K562 (cell line): ENCODE data around the gene GRIK2. TPM values are rescaled to one million over a fixed set of nuclear protein-coding genes. Genes with fewer than 3 reads are reported as not detected.

Experiments
- ATAC-seq: fragments of 200-7000 bp; cut with Tn5 transposase; 3 replicates; pipeline ENCODE4 v1.9.1; 2020; ENCODE audit warnings: moderate library complexity
- BruUV-seq: library from RNA; stranded (reverse); fragments of 400-500 nt; replicated peaks from 2 replicates; lab custom pipeline; 2021; lab: Mats Ljungman, UMichigan
- CTCF ChIA-PET: fragments of 300-600 bp; formaldehyde crosslinking; extraction: SDS; loops from one replicate; lab custom pipeline; 2021; ENCODE audit warnings: low intra/inter-chr PET ratio; lab: Yijun Ruan, JAX
- POLR2A ChIA-PET: fragments of 300-600, 350-650 bp; sonication (Branson Sonifier 250); formaldehyde crosslinking; extraction: SDS; loops from one replicate; lab custom pipeline; 2021; ENCODE audit warnings: antibody characterized with exemption, inconsistent platforms; lab: Yijun Ruan, JAX
- DNase-seq, 4 experiments: peaks; one replicate each; pipeline versions ENCODE4 v3.0.0 to v3.0.0-alpha.2; 2011 to 2018; ENCODE audit warnings: low spot score in 3 of 4, mixed read lengths in 3 of 4; ENCODE audit errors: extremely low read depth in 1 of 4
- FAIRE-seq: peaks from 2 replicates; lab custom pipeline; 2011; peaks lifted over from hg19 to GRCh38; lab: Jason Lieb, UNC
- H2AFZ ChIP-seq: 2 replicates; pipeline ENCODE4 v1.6.0; 2011; ENCODE audit warnings: low read depth, low read length, control low read depth, inconsistent platforms
- H3K27ac ChIP-seq: fragments of 200-600 bp; 3 replicates; pipeline ENCODE4 v1.8.0; 2011; ENCODE audit warnings: low read depth, mild to moderate bottlenecking, control low read depth, inconsistent platforms, low read length, moderate library complexity, mixed read lengths; ENCODE audit errors: extremely low read depth
- H3K27me3 ChIP-seq, 2 experiments: fragments of 300-600 bp in 1 of 2; 2 replicates in 1 of 2; 3 replicates in 1 of 2; pipeline versions ENCODE4 v1.6.0 to v1.8.0; 2011; ENCODE audit warnings: inconsistent platforms in 2 of 2, low read length in 2 of 2, mild to moderate bottlenecking in 1 of 2, mixed read lengths in 1 of 2, moderate library complexity in 1 of 2; ENCODE audit not compliant: control insufficient read depth in 2 of 2, insufficient read depth in 2 of 2
- H3K36me3 ChIP-seq: fragments of 300-600 bp; 3 replicates; pipeline ENCODE4 v1.8.0; 2011; ENCODE audit warnings: mild to moderate bottlenecking, low read length, inconsistent platforms; ENCODE audit not compliant: control insufficient read depth, insufficient read depth
- H3K4me1 ChIP-seq, 2 experiments: fragments of 200-600 bp in 1 of 2; replicated peaks in 1 of 2; 2 replicates in 1 of 2; 3 replicates in 1 of 2; pipeline versions ENCODE4 v1.5.1 to v1.8.0; 2011; ENCODE audit warnings: inconsistent platforms in 2 of 2, low read length in 2 of 2, mild to moderate bottlenecking in 1 of 2, mixed read lengths in 1 of 2, moderate library complexity in 1 of 2; ENCODE audit not compliant: control insufficient read depth in 2 of 2, insufficient read depth in 2 of 2
- H3K4me2 ChIP-seq: 2 replicates; pipeline ENCODE4 v1.6.1; 2011; ENCODE audit warnings: low read length, control low read depth, inconsistent platforms, mixed read lengths; ENCODE audit not compliant: insufficient read depth
- H3K4me3 ChIP-seq: fragments of 200-600 bp; sonication (generic), shearing (Covaris generic); 2 replicates; pipeline ENCODE4 v1.5.1; 2016; ENCODE audit warnings: control low read depth, inconsistent platforms
- H3K79me2 ChIP-seq: fragments of 200-600 bp; 3 replicates; pipeline ENCODE4 v1.8.0; 2011; ENCODE audit warnings: low read length, inconsistent platforms; ENCODE audit not compliant: control insufficient read depth, insufficient read depth
- H3K9ac ChIP-seq, 2 experiments: 2 replicates each; pipeline versions ENCODE4 v1.6.0 to v1.6.1; 2011; ENCODE audit warnings: low read depth in 2 of 2, low read length in 2 of 2, control low read depth in 1 of 2, inconsistent platforms in 1 of 2, mild to moderate bottlenecking in 1 of 2, mixed read lengths in 1 of 2; ENCODE audit not compliant: insufficient read depth in 1 of 2
- H3K9me1 ChIP-seq: one replicate; pipeline ENCODE4 v1.6.0; 2011; ENCODE audit warnings: inconsistent platforms, mild to moderate bottlenecking, low read length, moderate library complexity; ENCODE audit not compliant: control insufficient read depth, insufficient read depth
- H3K9me3 ChIP-seq: replicated peaks from 2 replicates; pipeline ENCODE4 v1.5.1; 2011; ENCODE audit warnings: low read depth, low read length, inconsistent platforms; ENCODE audit not compliant: control insufficient read depth, insufficient read depth
- H4K20me1 ChIP-seq: replicated peaks from 2 replicates; pipeline ENCODE4 v1.6.1; 2011; ENCODE audit warnings: low read length, inconsistent platforms, mixed read lengths; ENCODE audit not compliant: control insufficient read depth, insufficient read depth
- ADNP ChIP-seq: fragments of 200-800 bp; sonication (Bioruptor generic); IDR thresholded peaks from 2 replicates; pipeline ENCODE4 v1.6.1; 2016; ENCODE audit warnings: missing genetic modification characterization, missing compliant biosample characterization
- CREM ChIP-seq: IDR thresholded peaks from 2 replicates; pipeline ENCODE4 v1.6.1; 2014; ENCODE audit warnings: antibody characterized with exemption, low read depth
- GTF2F1 ChIP-seq: IDR thresholded peaks from 2 replicates; pipeline ENCODE4 v1.6.1; 2011; ENCODE audit warnings: low read depth, low read length, improper control_type of control experiment
- IFI16 ChIP-seq: fragments of 250-450 bp; sonication (Bioruptor Pico); IDR thresholded peaks from 2 replicates; pipeline ENCODE4 v2.1.2; 2022; ENCODE audit warnings: mild to moderate bottlenecking, inconsistent platforms
- TAF1 ChIP-seq: IDR thresholded peaks from 2 replicates; pipeline ENCODE4 v1.6.1; 2011; ENCODE audit warnings: mild to moderate bottlenecking, low read length, moderate library complexity; ENCODE audit not compliant: insufficient read depth, control insufficient read depth, severe bottlenecking; ENCODE audit errors: extremely low read depth
- ZNF324 ChIP-seq: fragments of 250-450 bp; sonication (Bioruptor Pico); IDR thresholded peaks from 2 replicates; pipeline ENCODE4 v1.4.0; 2020; ENCODE audit warnings: mild to moderate bottlenecking
- ZNF830 ChIP-seq: fragments of 250-450 bp; sonication (Bioruptor Pico); IDR thresholded peaks from 2 replicates; pipeline ENCODE4 v1.5.0; 2021; ENCODE audit warnings: mild to moderate bottlenecking
- WGBS: fragments of 100-300 bp; shearing (Covaris generic); methylation state at CpG from one replicate; pipeline ENCODE4 v1.1.6; 2016; ENCODE audit warnings: low coverage, mixed read lengths; ENCODE audit not compliant: insufficient coverage; ENCODE audit errors: missing lambda C conversion rate; 5-methylcytosine and 5-hydroxymethylcytosine counted together
- in situ Hi-C: fragments of 300-500 bp; cut with MboI; formaldehyde crosslinking; loops from 4 replicates; pipeline ENCODE4 v1.15.0; 2018; ENCODE audit warnings: inconsistent platforms, mixed read lengths
- intact Hi-C: fragments of 100-400 bp; cut with micrococcal nuclease; formaldehyde crosslinking; loops from 2 replicates; pipeline ENCODE4 v1.14.2; 2022
- polyA plus RNA-seq, 8 experiments: library from polyadenylated mRNA; depleted of rRNA in 4 of 8; stranded (reverse) in 5 of 8; unstranded in 3 of 8; fragments of >200 nt; fragmentation: Nextera tagmentation in 2 of 8; fragmentation: Illumina TruSeq in 1 of 8; extraction: Ambion mirVana in 2 of 8; extraction: Trizol in 1 of 8; gene quantifications; 2 replicates each; pipeline versions ENCODE4 v1.2.1 to v1.2.3, GENCODE V29; 2011 to 2014; ENCODE audit warnings: inconsistent platforms in 1 of 8, missing spikeins in 1 of 8
- total RNA-seq, 7 experiments: library from RNA; depleted of rRNA in 6 of 7; stranded (reverse); fragments of >200 nt in 6 of 7; fragmentation: Illumina TruSeq in 2 of 7; extraction: Trizol in 2 of 7; gene quantifications; 2 replicates each; pipeline versions ENCODE4 v1.2.1 to v1.2.3, GENCODE V29; 2011 to 2021; ENCODE audit warnings: low replicate concordance in 1 of 7
- TF ChIP-seq, protein P1 (sequence below): sonication (generic); formaldehyde crosslinking; IDR thresholded peaks from 2 replicates; pipeline ENCODE4 v1.8.0; 2022; ENCODE audit warnings: missing genetic modification reagents, mild to moderate bottlenecking, moderate library complexity, borderline replicate concordance
- TF ChIP-seq, protein P2 (sequence below): fragments of 250-450 bp; sonication (Bioruptor Pico); IDR thresholded peaks from 2 replicates; pipeline ENCODE4 v1.4.0; 2020
- TF ChIP-seq, protein P3 (sequence below): fragments of 250-450 bp; sonication (Bioruptor Pico); IDR thresholded peaks from 2 replicates; pipeline ENCODE4 v1.8.0; 2022; ENCODE audit warnings: inconsistent platforms, mild to moderate bottlenecking, moderate library complexity, borderline replicate concordance

GRIK2 gene
- total and polyA plus RNA-seq, 9 of the 15 experiments (the other 6 are each of a cell fraction or from before 2014, with no cell fraction given): not detected

DNA sequence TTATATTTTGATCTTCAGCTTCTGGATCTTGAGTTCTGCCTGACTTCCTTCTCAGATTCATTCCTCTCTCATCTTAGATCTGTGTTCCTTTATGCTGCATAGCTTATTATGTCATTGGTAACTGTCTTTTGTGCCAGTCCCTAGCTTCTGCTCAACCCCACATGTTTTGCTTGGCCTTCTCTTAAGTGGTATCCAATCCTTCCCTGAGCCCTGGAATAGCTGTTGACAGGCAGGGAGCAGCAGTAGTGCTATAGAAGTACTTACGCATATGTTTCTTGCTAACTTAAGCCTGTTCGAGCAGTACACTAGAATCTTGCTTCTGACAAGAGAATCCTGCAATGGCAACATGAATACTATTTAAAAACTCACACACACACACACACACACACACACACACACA, 13.6 kb upstream of the GRIK2 start:
- ChIA-PET POLR2A (no interaction called here), CTCF (no interaction called here)
- Histone ChIP-seq H3K36me3 (no peaks in the 10 kb centered on the region), H3K4me1 (no peaks in the 10 kb centered on the region), H2AFZ (no peak overlapping the region), H3K9ac (no peak overlapping the region), H3K27me3 (no peaks in the 10 kb centered on the region), H3K9me1 (no peaks in the 10 kb centered on the region), H3K4me3 (no peak overlapping the region), H3K9me3 (no peaks in the 10 kb centered on the region), H3K4me2 (no peak overlapping the region), H3K79me2 (no peaks in the 10 kb centered on the region), H3K27ac (no peak overlapping the region), H4K20me1 (no peaks in the 10 kb centered on the region)
- in situ Hi-C loops (no loop called here), intact Hi-C loops (no loop called here)
- ATAC-seq (no peak), FAIRE-seq (no peak), DNase-seq (no peak)
- WGBS: 0% methylated on average over 2 of the region's 2 CpGs
- TF ChIP-seq ZNF324 (no peak), ZNF830 (CRISPR knock-in tag) (no peak), TAF1 (no peak), ADNP (tag) (no peak), IFI16 (CRISPR knock-in tag) (no peak), GTF2F1 (no peak), CREM (no peak)
- TF ChIP-seq, protein P1, sequence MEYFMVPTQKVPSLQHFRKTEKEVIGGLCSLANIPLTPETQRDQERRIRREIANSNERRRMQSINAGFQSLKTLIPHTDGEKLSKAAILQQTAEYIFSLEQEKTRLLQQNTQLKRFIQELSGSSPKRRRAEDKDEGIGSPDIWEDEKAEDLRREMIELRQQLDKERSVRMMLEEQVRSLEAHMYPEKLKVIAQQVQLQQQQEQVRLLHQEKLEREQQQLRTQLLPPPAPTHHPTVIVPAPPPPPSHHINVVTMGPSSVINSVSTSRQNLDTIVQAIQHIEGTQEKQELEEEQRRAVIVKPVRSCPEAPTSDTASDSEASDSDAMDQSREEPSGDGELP (CRISPR knock-in tag): no peak
- TF ChIP-seq, protein P2, sequence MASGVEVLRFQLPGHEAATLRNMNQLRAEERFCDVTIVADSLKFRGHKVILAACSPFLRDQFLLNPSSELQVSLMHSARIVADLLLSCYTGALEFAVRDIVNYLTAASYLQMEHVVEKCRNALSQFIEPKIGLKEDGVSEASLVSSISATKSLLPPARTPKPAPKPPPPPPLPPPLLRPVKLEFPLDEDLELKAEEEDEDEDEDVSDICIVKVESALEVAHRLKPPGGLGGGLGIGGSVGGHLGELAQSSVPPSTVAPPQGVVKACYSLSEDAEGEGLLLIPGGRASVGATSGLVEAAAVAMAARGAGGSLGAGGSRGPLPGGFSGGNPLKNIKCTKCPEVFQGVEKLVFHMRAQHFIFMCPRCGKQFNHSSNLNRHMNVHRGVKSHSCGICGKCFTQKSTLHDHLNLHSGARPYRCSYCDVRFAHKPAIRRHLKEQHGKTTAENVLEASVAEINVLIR (CRISPR knock-in tag): no peak
- TF ChIP-seq, protein P3, sequence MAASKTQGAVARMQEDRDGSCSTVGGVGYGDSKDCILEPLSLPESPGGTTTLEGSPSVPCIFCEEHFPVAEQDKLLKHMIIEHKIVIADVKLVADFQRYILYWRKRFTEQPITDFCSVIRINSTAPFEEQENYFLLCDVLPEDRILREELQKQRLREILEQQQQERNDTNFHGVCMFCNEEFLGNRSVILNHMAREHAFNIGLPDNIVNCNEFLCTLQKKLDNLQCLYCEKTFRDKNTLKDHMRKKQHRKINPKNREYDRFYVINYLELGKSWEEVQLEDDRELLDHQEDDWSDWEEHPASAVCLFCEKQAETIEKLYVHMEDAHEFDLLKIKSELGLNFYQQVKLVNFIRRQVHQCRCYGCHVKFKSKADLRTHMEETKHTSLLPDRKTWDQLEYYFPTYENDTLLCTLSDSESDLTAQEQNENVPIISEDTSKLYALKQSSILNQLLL (CRISPR knock-in tag): no peak
- BruUV-seq: no TSS peak
